ENCODE measurements around the gene PRR19.

Gene PRR19

GRCh38 chr19:42285988-42286348, 16.0 kb upstream of the PRR19 start:
- no peaks in the 10 kb centered on the region for H3K9me3 ChIP-seq (ENCODE audit: low read length)
- H3K4me3 ChIP-seq (ENCODE audit: low read depth, low read length, poor library complexity, severe bottlenecking), result peak overlapping the region; percentile 85
- peaks cover 43% of the 10 kb centered on the region for H3K36me3 ChIP-seq (ENCODE audit: insufficient read depth, low read length)
- peak overlapping the region; percentile 79 for H3K4me2 ChIP-seq (ENCODE audit: low read length)
- no peaks in the 10 kb centered on the region for H4K20me1 ChIP-seq (ENCODE audit: insufficient read depth, low read length)
- no peak for TF ChIP-seq EZH2 (IDR thresholded peaks at IDR 0.05; ENCODE audit: borderline replicate concordance, low read length)
- no peak for TF ChIP-seq CTCF (IDR thresholded peaks at IDR 0.05; ENCODE audit: low read length)
- H3K9me2 ChIP-seq (ENCODE audit: low read depth, low read length), result no peaks in the 10 kb centered on the region
- no peak overlapping the region for H2AFZ ChIP-seq (ENCODE audit: low read length)
- H3K27ac ChIP-seq (ENCODE audit: low read depth, low read length, poor library complexity, severe bottlenecking), result peak overlapping the region; percentile 77
- peaks cover 41% of the 10 kb centered on the region for H3K4me1 ChIP-seq (ENCODE audit: insufficient read depth, low read length, severe bottlenecking)
- H3K79me2 ChIP-seq (ENCODE audit: insufficient read depth, low read length), result no peaks in the 10 kb centered on the region
- H3F3A ChIP-seq (ENCODE audit: insufficient read depth, low read length), result peaks cover 12% of the 10 kb centered on the region; the same call in 1 of the 2 replicates
- H3K27me3 ChIP-seq (ENCODE audit: insufficient read depth, low read length), result no peaks in the 10 kb centered on the region
- H3K9ac ChIP-seq (ENCODE audit: low read length), result peak overlapping the region; percentile 91

- peak overlapping the region; percentile 79 for H3K4me2 ChIP-seq (ENCODE audit: low read length)
Measured at GRCh38 chr19:42286349-42287016, 15.4 kb upstream of the PRR19 start.

GRCh38 chr19:42287017-42287826, 14.7 kb upstream of the PRR19 start:
- Histone ChIP-seq H3K4me3 (ENCODE audit: low read depth, low read length, poor library complexity, severe bottlenecking) (no peak overlapping the region), H2AFZ (ENCODE audit: low read length) (no peak overlapping the region), H3K27ac (ENCODE audit: low read depth, low read length, poor library complexity, severe bottlenecking) (peak overlapping the region; percentile 77), H3K36me3 (ENCODE audit: insufficient read depth, low read length) (peaks cover 55% of the 10 kb centered on the region), H3K9me2 (ENCODE audit: low read depth, low read length) (no peaks in the 10 kb centered on the region), H3K9ac (ENCODE audit: low read length) (no peak overlapping the region), H3K4me1 (ENCODE audit: insufficient read depth, low read length, severe bottlenecking) (peaks cover 28% of the 10 kb centered on the region), H3K4me2 (ENCODE audit: low read length) (no peak overlapping the region; the same call in 1 of the 2 replicates), H3K27me3 (ENCODE audit: insufficient read depth, low read length) (no peaks in the 10 kb centered on the region), H3F3A (ENCODE audit: insufficient read depth, low read length) (peaks cover 7% of the 10 kb centered on the region; the same call in 1 of the 2 replicates), H4K20me1 (ENCODE audit: insufficient read depth, low read length) (no peaks in the 10 kb centered on the region), H3K79me2 (ENCODE audit: insufficient read depth, low read length) (no peaks in the 10 kb centered on the region), H3K9me3 (ENCODE audit: low read length) (no peaks in the 10 kb centered on the region)
- TF ChIP-seq CTCF (IDR thresholded peaks at IDR 0.05; ENCODE audit: low read length) (no peak), EZH2 (IDR thresholded peaks at IDR 0.05; ENCODE audit: borderline replicate concordance, low read length) (no peak)

More at GRCh38 chr19:42286349-42287016, 15.4 kb upstream of the PRR19 start:
- peak overlapping the region; percentile 77 for H3K27ac ChIP-seq (ENCODE audit: low read depth, low read length, poor library complexity, severe bottlenecking)
- peaks cover 12% of the 10 kb centered on the region; the same call in 1 of the 2 replicates for H3F3A ChIP-seq (ENCODE audit: insufficient read depth, low read length)
- no peak for TF ChIP-seq CTCF (IDR thresholded peaks at IDR 0.05; ENCODE audit: low read length)
- no peak for TF ChIP-seq EZH2 (IDR thresholded peaks at IDR 0.05; ENCODE audit: borderline replicate concordance, low read length)
- H3K79me2 ChIP-seq (ENCODE audit: insufficient read depth, low read length), result no peaks in the 10 kb centered on the region
- H4K20me1 ChIP-seq (ENCODE audit: insufficient read depth, low read length), result no peaks in the 10 kb centered on the region
- no peak overlapping the region for H2AFZ ChIP-seq (ENCODE audit: low read length)
- peak overlapping the region; percentile 85 for H3K4me3 ChIP-seq (ENCODE audit: low read depth, low read length, poor library complexity, severe bottlenecking)
- peaks cover 48% of the 10 kb centered on the region for H3K36me3 ChIP-seq (ENCODE audit: insufficient read depth, low read length)
- H3K9me2 ChIP-seq (ENCODE audit: low read depth, low read length), result no peaks in the 10 kb centered on the region
- peaks cover 36% of the 10 kb centered on the region for H3K4me1 ChIP-seq (ENCODE audit: insufficient read depth, low read length, severe bottlenecking)
- H3K27me3 ChIP-seq (ENCODE audit: insufficient read depth, low read length), result no peaks in the 10 kb centered on the region
- no peaks in the 10 kb centered on the region for H3K9me3 ChIP-seq (ENCODE audit: low read length)
- peak overlapping the region; percentile 91 for H3K9ac ChIP-seq (ENCODE audit: low read length)
